Measurements from ENCODE around the gene CSF2.

CSF2 gene

GRCh38 chr5:132054697-132055440 is 18.7 kb upstream of the CSF2 start:
- no peak for DNase-seq (ENCODE audit: low spot score)

GRCh38 chr5:132055441-132055807 is 18.2 kb upstream of the CSF2 start:
- no peak for DNase-seq (ENCODE audit: low spot score)

GRCh38 chr5:132055808-132056609 is 17.6 kb upstream of the CSF2 start:
- no peak for DNase-seq (ENCODE audit: low spot score)

GRCh38 chr5:132056610-132057497 is 16.7 kb upstream of the CSF2 start:
- DNase-seq (ENCODE audit: low spot score) = no peak

GRCh38 chr5:132057498-132058255 is 15.9 kb upstream of the CSF2 start:
- no peak for DNase-seq (ENCODE audit: low spot score)

- no peak for DNase-seq (ENCODE audit: low spot score)
Observed at GRCh38 chr5:132058646-132059042, 14.9 kb upstream of the CSF2 start.

GRCh38 chr5:132059043-132059695 is 14.4 kb upstream of the CSF2 start:
- DNase-seq (ENCODE audit: low spot score) = no peak

- no peak for DNase-seq (ENCODE audit: low spot score)
Observed at GRCh38 chr5:132059696-132060500, 13.7 kb upstream of the CSF2 start.

- DNase-seq (ENCODE audit: low spot score) = no peak
Observed at GRCh38 chr5:132060501-132061161, 13.0 kb upstream of the CSF2 start, which contains the start of gene IL3. Gene IL3 (plus strand): TSS chr5:132060655. CDS start chr5:132060707, 52 bp downstream.

GRCh38 chr5:132063090-132063911 is 10.3 kb upstream of the CSF2 start:
- peak; percentile 32 for DNase-seq (ENCODE audit: low spot score)

- no peak for DNase-seq (ENCODE audit: low spot score)
Observed at GRCh38 chr5:132064140-132064539, 9.4 kb upstream of the CSF2 start.

GRCh38 chr5:132064738-132065331 is 8.8 kb upstream of the CSF2 start:
- DNase-seq (ENCODE audit: low spot score) = peak; percentile 28

- DNase-seq (ENCODE audit: low spot score) = peak; percentile 11
Observed at GRCh38 chr5:132065351-132065937, 8.1 kb upstream of the CSF2 start.

GRCh38 chr5:132065951-132066701 is 7.5 kb upstream of the CSF2 start:
- no peak for DNase-seq (ENCODE audit: low spot score)

GRCh38 chr5:132066871-132067270 is 6.7 kb upstream of the CSF2 start:
- DNase-seq (ENCODE audit: low spot score) = no peak

- no peak for DNase-seq (ENCODE audit: low spot score)
Observed at GRCh38 chr5:132067451-132067850, 6.1 kb upstream of the CSF2 start.

All from globus pallidus (tissue), 1 donor.